HepG2 (cell line): ENCODE measurements around the gene DUSP15. TPM values are rescaled to one million over a fixed set of nuclear protein-coding genes. Genes with fewer than 3 reads are reported as not detected.

ENCODE experiments used
- ATAC-seq: fragments of 200-7000 bp; cut with Tn5 transposase; 3 replicates; pipeline ENCODE4 v1.9.1; 2020; ENCODE audit warnings: mild to moderate bottlenecking, moderate library complexity
- BruUV-seq: library from RNA; stranded (reverse); fragments of 400-500 nt; replicated peaks from 2 replicates; lab custom pipeline; 2021; lab: Mats Ljungman, UMichigan
- CTCF ChIA-PET: fragments of 300-600 bp; formaldehyde crosslinking; extraction: SDS; loops from one replicate; lab custom pipeline; 2021; ENCODE audit warnings: low total read pairs, inconsistent platforms, low intra/inter-chr PET ratio; lab: Yijun Ruan, JAX
- POLR2A ChIA-PET: fragments of 350-600 bp; sonication (Branson Sonifier 250); formaldehyde crosslinking; loops from one replicate; lab custom pipeline; 2020; ENCODE audit warnings: antibody characterized with exemption, inconsistent platforms; lab: Yijun Ruan, JAX
- DNase-seq: peaks from one replicate; pipeline ENCODE4 v3.0.0-alpha.2; 2015; ENCODE audit warnings: low spot score
- FAIRE-seq: peaks from 3 replicates; lab custom pipeline; 2011; peaks lifted over from hg19 to GRCh38; lab: Jason Lieb, UNC
- H2AFZ ChIP-seq: one replicate; pipeline ENCODE4 v1.6.1; 2011; ENCODE audit warnings: low read length, inconsistent platforms
- H3K27ac ChIP-seq: fragments of 300-600 bp; 3 replicates; pipeline ENCODE4 v1.8.0; 2011; ENCODE audit warnings: mixed run types, mild to moderate bottlenecking, mixed read lengths, low read length, inconsistent platforms; ENCODE audit not compliant: insufficient read depth; ENCODE audit errors: extremely low read length
- H3K27me3 ChIP-seq, 2 experiments: fragments of 200-600 bp in 1 of 2; 2 replicates in 1 of 2; 3 replicates in 1 of 2; pipeline versions ENCODE4 v1.6.0 to v1.8.0; 2011; ENCODE audit warnings: low read length in 2 of 2, mild to moderate bottlenecking in 2 of 2, moderate library complexity in 2 of 2, inconsistent platforms in 1 of 2; ENCODE audit not compliant: insufficient read depth in 2 of 2, control insufficient read depth in 1 of 2
- H3K36me3 ChIP-seq, 2 experiments: fragments of 200-600 bp in 1 of 2; replicated peaks in 1 of 2; 2 replicates in 1 of 2; 3 replicates in 1 of 2; pipeline versions ENCODE4 v1.5.1 to v1.8.0; 2011; ENCODE audit warnings: low read length in 2 of 2, inconsistent platforms in 1 of 2; ENCODE audit not compliant: insufficient read depth in 2 of 2, control insufficient read depth in 1 of 2
- H3K4me1 ChIP-seq: 2 replicates; pipeline ENCODE4 v1.5.1; 2012; ENCODE audit warnings: low read length, inconsistent platforms; ENCODE audit not compliant: insufficient read depth
- H3K4me2 ChIP-seq: 2 replicates; pipeline ENCODE4 v1.6.0; 2011; ENCODE audit warnings: low read depth, low read length, inconsistent platforms
- H3K4me3 ChIP-seq, 3 experiments: fragments of 200-600 bp in 1 of 3; sonication (generic), shearing (Covaris generic) in 1 of 3; replicated peaks in 1 of 3; 2 replicates each; pipeline ENCODE4 v1.5.1; 2011 to 2016; ENCODE audit warnings: low read length in 3 of 3, inconsistent platforms in 2 of 3, low read depth in 2 of 3, mild to moderate bottlenecking in 2 of 3, control low read depth in 1 of 3, mixed read lengths in 1 of 3; ENCODE audit not compliant: insufficient read depth in 1 of 3
- H3K79me2 ChIP-seq: one replicate; pipeline ENCODE4 v1.6.1; 2011; ENCODE audit warnings: low read length, inconsistent platforms; ENCODE audit not compliant: insufficient read depth
- H3K9ac ChIP-seq: 2 replicates; pipeline ENCODE4 v1.6.0; 2011; ENCODE audit warnings: mild to moderate bottlenecking, low read depth, low read length, inconsistent platforms; ENCODE audit not compliant: insufficient read depth
- H3K9me3 ChIP-seq: 2 replicates; pipeline ENCODE4 v1.5.1; 2012; ENCODE audit warnings: mild to moderate bottlenecking, low read length
- H4K20me1 ChIP-seq: 2 replicates; pipeline ENCODE4 v1.6.0; 2011; ENCODE audit warnings: inconsistent platforms, mild to moderate bottlenecking, low read length, moderate library complexity; ENCODE audit not compliant: insufficient read depth
- RARG ChIP-seq: sonication (generic); formaldehyde crosslinking; IDR thresholded peaks from 2 replicates; pipeline ENCODE4 v1.4.0; 2020; ENCODE audit warnings: low read depth, mild to moderate bottlenecking, missing genetic modification reagents
- SATB2 ChIP-seq: sonication (generic); formaldehyde crosslinking; IDR thresholded peaks from 2 replicates; pipeline ENCODE4 v1.5.0; 2020; ENCODE audit warnings: missing genetic modification reagents
- ZC3H4 ChIP-seq: sonication (generic); formaldehyde crosslinking; IDR thresholded peaks from 2 replicates; pipeline ENCODE4 v1.4.0; 2020; ENCODE audit warnings: missing genetic modification reagents, borderline replicate concordance
- ZFX ChIP-seq: sonication (generic); formaldehyde crosslinking; IDR thresholded peaks from 2 replicates; pipeline ENCODE4 v1.4.0; 2020; ENCODE audit warnings: mild to moderate bottlenecking, low read depth, missing genetic modification reagents, moderate library complexity
- ZNF101 ChIP-seq: sonication (generic); formaldehyde crosslinking; IDR thresholded peaks from 2 replicates; pipeline ENCODE4 v1.4.0; 2020; ENCODE audit warnings: mild to moderate bottlenecking, low read depth, missing genetic modification reagents, borderline replicate concordance
- WGBS: methylation state at CpG from one replicate; pipeline ENCODE4 v1.1.6; 2017; ENCODE audit warnings: low lambda C conversion rate; 5-methylcytosine and 5-hydroxymethylcytosine counted together
- in situ Hi-C: cut with HindIII; loops from 2 replicates; pipeline ENCODE4 v1.10.0; 2017; ENCODE audit warnings: low pct_unique_long_range_greater_than_20kb; ENCODE audit not compliant: extremely low pct_ligation_motif_present
- intact Hi-C: fragments of 100-400 bp; cut with micrococcal nuclease; formaldehyde crosslinking; loops from one replicate; pipeline ENCODE4 v1.10.0; 2022; ENCODE audit not compliant: unreplicated experiment
- polyA plus RNA-seq, 8 experiments: library from polyadenylated mRNA; depleted of rRNA in 3 of 8; stranded (reverse) in 7 of 8; unstranded in 1 of 8; fragments of >200 nt; fragmentation: Illumina TruSeq in 4 of 8; extraction: Trizol in 4 of 8; gene quantifications; 2 replicates each; pipeline versions ENCODE4 v1.2.1 to v1.2.3, GENCODE V29; 2011 to 2016; ENCODE audit warnings: low read depth in 4 of 8, missing spikeins in 1 of 8, mixed read lengths in 1 of 8; ENCODE audit not compliant: insufficient read depth in 1 of 8
- total RNA-seq, 5 experiments: library from RNA; depleted of rRNA; stranded (reverse); fragments of >200 nt; fragmentation: Illumina TruSeq; extraction: Trizol; gene quantifications; 2 replicates each; pipeline ENCODE4 v1.2.3, GENCODE V29; 2016; ENCODE audit warnings: low read depth in 1 of 5
- TF ChIP-seq, protein P1 (sequence below): sonication (generic); formaldehyde crosslinking; IDR thresholded peaks from 2 replicates; pipeline ENCODE4 v1.5.1; 2020; ENCODE audit warnings: mild to moderate bottlenecking, missing genetic modification reagents, moderate library complexity
- TF ChIP-seq, protein P2 (sequence below): sonication (generic); formaldehyde crosslinking; IDR thresholded peaks from 2 replicates; pipeline ENCODE4 v1.5.1; 2020; ENCODE audit warnings: mild to moderate bottlenecking, missing genetic modification reagents, moderate library complexity
- TF ChIP-seq, protein P3 (sequence below): sonication (generic); formaldehyde crosslinking; IDR thresholded peaks from 2 replicates; pipeline ENCODE4 v1.8.1; 2023; ENCODE audit warnings: mild to moderate bottlenecking, missing genetic modification reagents

The DUSP15 gene
- total and polyA plus RNA-seq, 2 of the 13 experiments (the other 11 are each of a cell fraction or from before 2014, with no cell fraction given): 0.17 to 0.93 TPM

DNA sequence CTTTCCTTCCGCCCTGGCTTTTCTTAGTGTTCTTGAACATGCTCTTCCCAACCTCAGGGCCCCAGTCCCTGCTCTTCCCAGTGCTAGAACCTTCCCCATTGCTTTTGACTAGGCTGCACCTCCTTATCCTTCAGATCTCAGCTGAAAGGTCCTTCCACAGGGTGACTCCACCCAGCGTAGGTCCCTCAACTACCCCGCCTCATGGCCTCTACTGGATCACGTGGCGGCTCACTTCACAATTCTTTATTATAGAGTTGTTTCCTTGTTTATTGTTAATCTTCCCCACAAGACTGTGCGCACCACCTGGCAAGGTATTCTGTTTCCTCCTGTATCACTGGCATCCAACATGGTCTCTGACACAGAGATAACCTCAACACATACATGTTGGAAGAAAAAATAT is 31.3 kb upstream of the DUSP15 start:
- Histone ChIP-seq H2AFZ (no peak overlapping the region), H3K4me2 (no peak overlapping the region), H3K4me1 (no peaks in the 10 kb centered on the region), H3K27me3 (peaks cover 4 to 32% of the 10 kb centered on the region in 2 experiments; a peak in 4 of 5 replicates), H3K36me3 (no peaks in the 10 kb centered on the region), H3K9me3 (no peaks in the 10 kb centered on the region), H3K79me2 (no peaks in the 10 kb centered on the region), H3K4me3 (no peak overlapping the region)
- 24% methylated on average over 6 of the region's 6 CpGs for WGBS
- no TSS peak for BruUV-seq
- no peak for FAIRE-seq
- in situ Hi-C loops: no loop called here
- POLR2A ChIA-PET: no interaction called here
- intact Hi-C loops: no loop called here
- no peak for DNase-seq
- TF ChIP-seq ZNF101 (CRISPR knock-in tag) (no peak), RARG (no peak), SATB2 (no peak), ZFX (CRISPR knock-in tag) (no peak)
- TF ChIP-seq, protein P1, sequence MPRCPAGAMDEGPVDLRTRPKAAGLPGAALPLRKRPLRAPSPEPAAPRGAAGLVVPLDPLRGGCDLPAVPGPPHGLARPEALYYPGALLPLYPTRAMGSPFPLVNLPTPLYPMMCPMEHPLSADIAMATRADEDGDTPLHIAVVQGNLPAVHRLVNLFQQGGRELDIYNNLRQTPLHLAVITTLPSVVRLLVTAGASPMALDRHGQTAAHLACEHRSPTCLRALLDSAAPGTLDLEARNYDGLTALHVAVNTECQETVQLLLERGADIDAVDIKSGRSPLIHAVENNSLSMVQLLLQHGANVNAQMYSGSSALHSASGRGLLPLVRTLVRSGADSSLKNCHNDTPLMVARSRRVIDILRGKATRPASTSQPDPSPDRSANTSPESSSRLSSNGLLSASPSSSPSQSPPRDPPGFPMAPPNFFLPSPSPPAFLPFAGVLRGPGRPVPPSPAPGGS (CRISPR knock-in tag): no peak
- TF ChIP-seq, all 625 proteins: peak for 0
- Histone ChIP-seq H3K27ac (no peak overlapping the region), H3K9ac (no peak overlapping the region), H4K20me1 (no peaks in the 10 kb centered on the region)
- ATAC-seq: no peak
- CTCF ChIA-PET: no interaction called here

DNA sequence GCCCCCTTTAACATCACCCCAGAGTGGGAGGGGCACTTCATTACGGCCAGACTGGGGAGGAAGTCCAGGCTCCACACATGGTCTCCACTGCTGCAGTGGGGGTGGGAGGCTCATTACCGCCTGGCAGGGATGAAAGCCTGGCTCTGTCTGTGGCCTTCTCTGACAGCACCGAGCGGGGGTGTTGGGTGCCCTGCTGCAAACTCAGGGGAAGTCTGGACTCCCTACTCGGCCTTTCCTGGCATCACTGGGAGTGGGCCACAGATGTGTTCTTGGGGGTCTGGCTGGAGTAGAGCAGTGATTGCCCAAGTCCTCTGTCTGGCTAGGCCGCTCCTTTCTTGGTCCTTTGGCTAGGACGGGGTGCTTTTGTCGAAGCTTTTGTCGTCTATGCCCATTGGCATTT is 27.2 kb upstream of the DUSP15 start:
- no peak for FAIRE-seq
- Histone ChIP-seq H3K4me1 (no peaks in the 10 kb centered on the region), H4K20me1 (no peaks in the 10 kb centered on the region), H3K9ac (no peak overlapping the region), H3K27me3 (peaks cover 4 to 29% of the 10 kb centered on the region in 2 experiments; a peak in 4 of 5 replicates), H3K36me3 (no peaks in the 10 kb centered on the region), H3K79me2 (no peaks in the 10 kb centered on the region), H3K9me3 (no peaks in the 10 kb centered on the region), H2AFZ (no peak overlapping the region), H3K4me3 (no peak overlapping the region), H3K4me2 (no peak overlapping the region), H3K27ac (no peak overlapping the region)
- DNase-seq: no peak
- POLR2A ChIA-PET: no interaction called here
- WGBS: 28% methylated on average over 8 of the region's 9 CpGs
- no peak for ATAC-seq
- in situ Hi-C loops (no loop called here), intact Hi-C loops (no loop called here)
- CTCF ChIA-PET: no interaction called here
- BruUV-seq: no TSS peak
- TF ChIP-seq, protein P2, sequence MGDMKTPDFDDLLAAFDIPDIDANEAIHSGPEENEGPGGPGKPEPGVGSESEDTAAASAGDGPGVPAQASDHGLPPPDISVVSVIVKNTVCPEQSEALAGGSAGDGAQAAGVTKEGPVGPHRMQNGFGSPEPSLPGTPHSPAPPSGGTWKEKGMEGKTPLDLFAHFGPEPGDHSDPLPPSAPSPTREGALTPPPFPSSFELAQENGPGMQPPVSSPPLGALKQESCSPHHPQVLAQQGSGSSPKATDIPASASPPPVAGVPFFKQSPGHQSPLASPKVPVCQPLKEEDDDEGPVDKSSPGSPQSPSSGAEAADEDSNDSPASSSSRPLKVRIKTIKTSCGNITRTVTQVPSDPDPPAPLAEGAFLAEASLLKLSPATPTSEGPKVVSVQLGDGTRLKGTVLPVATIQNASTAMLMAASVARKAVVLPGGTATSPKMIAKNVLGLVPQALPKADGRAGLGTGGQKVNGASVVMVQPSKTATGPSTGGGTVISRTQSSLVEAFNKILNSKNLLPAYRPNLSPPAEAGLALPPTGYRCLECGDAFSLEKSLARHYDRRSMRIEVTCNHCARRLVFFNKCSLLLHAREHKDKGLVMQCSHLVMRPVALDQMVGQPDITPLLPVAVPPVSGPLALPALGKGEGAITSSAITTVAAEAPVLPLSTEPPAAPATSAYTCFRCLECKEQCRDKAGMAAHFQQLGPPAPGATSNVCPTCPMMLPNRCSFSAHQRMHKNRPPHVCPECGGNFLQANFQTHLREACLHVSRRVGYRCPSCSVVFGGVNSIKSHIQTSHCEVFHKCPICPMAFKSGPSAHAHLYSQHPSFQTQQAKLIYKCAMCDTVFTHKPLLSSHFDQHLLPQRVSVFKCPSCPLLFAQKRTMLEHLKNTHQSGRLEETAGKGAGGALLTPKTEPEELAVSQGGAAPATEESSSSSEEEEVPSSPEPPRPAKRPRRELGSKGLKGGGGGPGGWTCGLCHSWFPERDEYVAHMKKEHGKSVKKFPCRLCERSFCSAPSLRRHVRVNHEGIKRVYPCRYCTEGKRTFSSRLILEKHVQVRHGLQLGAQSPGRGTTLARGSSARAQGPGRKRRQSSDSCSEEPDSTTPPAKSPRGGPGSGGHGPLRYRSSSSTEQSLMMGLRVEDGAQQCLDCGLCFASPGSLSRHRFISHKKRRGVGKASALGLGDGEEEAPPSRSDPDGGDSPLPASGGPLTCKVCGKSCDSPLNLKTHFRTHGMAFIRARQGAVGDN (CRISPR knock-in tag): 0 out of 2 replicates have a peak, but pooled peaks have one; percentile 9
- no peak for TF ChIP-seq ZC3H4 (CRISPR knock-in tag)
- TF ChIP-seq, protein P3, sequence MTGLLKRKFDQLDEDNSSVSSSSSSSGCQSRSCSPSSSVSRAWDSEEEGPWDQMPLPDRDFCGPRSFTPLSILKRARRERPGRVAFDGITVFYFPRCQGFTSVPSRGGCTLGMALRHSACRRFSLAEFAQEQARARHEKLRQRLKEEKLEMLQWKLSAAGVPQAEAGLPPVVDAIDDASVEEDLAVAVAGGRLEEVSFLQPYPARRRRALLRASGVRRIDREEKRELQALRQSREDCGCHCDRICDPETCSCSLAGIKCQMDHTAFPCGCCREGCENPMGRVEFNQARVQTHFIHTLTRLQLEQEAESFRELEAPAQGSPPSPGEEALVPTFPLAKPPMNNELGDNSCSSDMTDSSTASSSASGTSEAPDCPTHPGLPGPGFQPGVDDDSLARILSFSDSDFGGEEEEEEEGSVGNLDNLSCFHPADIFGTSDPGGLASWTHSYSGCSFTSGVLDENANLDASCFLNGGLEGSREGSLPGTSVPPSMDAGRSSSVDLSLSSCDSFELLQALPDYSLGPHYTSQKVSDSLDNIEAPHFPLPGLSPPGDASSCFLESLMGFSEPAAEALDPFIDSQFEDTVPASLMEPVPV (CRISPR knock-in tag): no peak
